SK-N-SH (cell line): ENCODE results near the gene KRTAP16-1.

Experiments used
- CTCF ChIP-seq: fragments of 200-600 bp; sonication (generic); IDR thresholded peaks from 2 replicates; pipeline ENCODE4 v1.6.1; 2017; ENCODE audit warnings: antibody characterized with exemption, mild to moderate bottlenecking, moderate library complexity
- EP300 ChIP-seq, 2 experiments: IDR thresholded peaks; 2 replicates each; pipeline versions ENCODE4 v1.4.0 to v1.6.1; 2012; ENCODE audit warnings: borderline replicate concordance in 1 of 2, low read depth in 1 of 2, low read length in 1 of 2
- EZH2phosphoT487 ChIP-seq: fragments of 200-600 bp; sonication (generic); IDR thresholded peaks from 2 replicates; pipeline ENCODE4 v1.6.1; 2017; ENCODE audit warnings: low read depth, mixed run types, mild to moderate bottlenecking, antibody characterized with exemption, moderate library complexity, borderline replicate concordance
- GABPA ChIP-seq: IDR thresholded peaks from 2 replicates; pipeline ENCODE4 v1.4.0; 2012; ENCODE audit warnings: low read depth, mild to moderate bottlenecking
- GATA2 ChIP-seq: sonication (generic); formaldehyde crosslinking; IDR thresholded peaks from 2 replicates; pipeline ENCODE4 v1.5.0; 2020; ENCODE audit warnings: mild to moderate bottlenecking, missing genetic modification reagents
- IRF3 ChIP-seq: fragments of 150-350 bp; IDR thresholded peaks from 2 replicates; pipeline ENCODE4 v1.6.1; 2016; ENCODE audit warnings: mild to moderate bottlenecking, low read depth, low read length
- MAX ChIP-seq: IDR thresholded peaks from 2 replicates; pipeline ENCODE4 v1.4.0; 2012; ENCODE audit warnings: low read depth
- NRF1 ChIP-seq: IDR thresholded peaks from 2 replicates; pipeline ENCODE4 v1.6.1; 2012; ENCODE audit warnings: low read depth, mild to moderate bottlenecking, low read length
- RAD21 ChIP-seq: IDR thresholded peaks from 2 replicates; pipeline ENCODE4 v1.6.1; 2012; ENCODE audit warnings: mild to moderate bottlenecking, low read length
- REST ChIP-seq: IDR thresholded peaks from 2 replicates; pipeline ENCODE4 v1.6.1; 2012; ENCODE audit warnings: mild to moderate bottlenecking, low read depth, low read length, moderate library complexity
- TAF1 ChIP-seq: IDR thresholded peaks from 2 replicates; pipeline ENCODE4 v1.6.1; 2012; ENCODE audit warnings: low read depth, mild to moderate bottlenecking, low read length, moderate library complexity, borderline replicate concordance
- TCF12 ChIP-seq: IDR thresholded peaks from 2 replicates; pipeline ENCODE4 v1.4.0; 2012
- TEAD4 ChIP-seq: IDR thresholded peaks from 2 replicates; pipeline ENCODE4 v1.4.0; 2012; ENCODE audit warnings: mild to moderate bottlenecking, borderline replicate concordance; ENCODE audit not compliant: insufficient read depth
- USF1 ChIP-seq: IDR thresholded peaks from 2 replicates; pipeline ENCODE4 v1.4.0; 2012; ENCODE audit warnings: low read depth, borderline replicate concordance

GRCh38 chr17:41333836-41334235, 24.7 kb upstream of the KRTAP16-1 start:
- TF ChIP-seq EZH2phosphoT487 (no peak), CTCF (no peak), USF1 (no peak), GABPA (no peak), GATA2 (CRISPR knock-in tag) (no peak), TCF12 (no peak), RAD21 (no peak), EP300 (IDR thresholded peaks at IDR 0.05; ENCODE audit: borderline replicate concordance in 1 of 2, low read depth in 1 of 2, low read length in 1 of 2) (no peak), IRF3 (no peak), NRF1 (no peak), TAF1 (no peak), REST (no peak), MAX (no peak), TEAD4 (no peak)
